Melanocyte of skin (primary cell): Measurements from ENCODE around the gene DIRAS2. TPM values are rescaled to one million over a fixed set of nuclear protein-coding genes. Genes with fewer than 3 reads are reported as not detected.

Source experiments
- total RNA-seq, 2 donors: library from RNA; depleted of rRNA; stranded (reverse); fragments of >200 nt; gene quantifications; 2 replicates each; pipeline ENCODE4 v1.2.3, GENCODE V29; 2012

DIRAS2 gene
- total RNA-seq, result not detected

GRCh38 chr9:90642570-90643539 lies at the start of gene DIRAS2:
TSS of gene DIRAS2 (minus strand) at chr9:90642824. CDS start at chr9:90613827, 28,997 bp downstream.

Other genes with a start within 250 kb of the DIRAS2 start
- 1 to 10 TPM; 1.4 to 8.0 TPM for gene SYK, start 159.0 kb upstream of the DIRAS2 start, total RNA-seq